GM13976 (cell line): ENCODE data around the gene GHR.

Experiments
- DNase-seq: peaks from one replicate; pipeline ENCODE4 v3.0.0; 2012; ENCODE audit warnings: low spot score
- in situ Hi-C: fragments of 300-500 bp; cut with MboI; formaldehyde crosslinking; loops from one replicate; pipeline ENCODE4 v1.12.0; 2022; ENCODE audit warnings: low sequenced_read_pairs, mixed read lengths, inconsistent platforms; ENCODE audit not compliant: unreplicated experiment
- TF ChIP-seq, protein P1 (sequence below): IDR thresholded peaks from 2 replicates; pipeline ENCODE4 v1.5.1; 2012; ENCODE audit warnings: borderline replicate concordance, mild to moderate bottlenecking; ENCODE audit not compliant: insufficient read depth; ENCODE audit errors: extremely low read depth, missing control alignments, control extremely low read depth

Gene GHR

DNA sequence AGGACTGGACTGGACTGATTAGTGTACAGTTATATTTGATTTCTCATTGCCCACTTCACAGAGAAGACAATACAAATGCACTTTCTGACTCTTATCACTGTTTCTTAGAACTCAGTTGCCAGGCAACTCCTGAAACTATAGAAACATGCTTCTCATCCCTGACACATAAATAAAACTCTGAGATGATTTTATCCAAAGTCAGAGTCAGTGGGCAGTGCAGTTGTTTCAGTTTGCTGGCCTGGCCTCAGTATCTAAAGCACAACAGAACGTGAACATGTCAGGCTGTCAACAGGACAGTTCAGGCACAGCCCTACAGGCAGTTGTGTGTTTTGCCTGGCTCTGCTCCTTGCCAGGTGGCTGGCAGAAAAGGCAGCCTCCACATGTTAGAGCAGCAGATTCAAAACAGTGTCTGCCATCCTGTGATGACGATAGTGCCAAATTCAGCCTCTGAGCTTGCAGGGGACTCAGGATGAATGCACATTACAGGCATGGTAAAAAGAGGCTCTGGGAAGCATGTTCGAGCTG is 268.2 kb downstream of the GHR start:
- in situ Hi-C loops, result no loop called here
- TF ChIP-seq, protein P1, sequence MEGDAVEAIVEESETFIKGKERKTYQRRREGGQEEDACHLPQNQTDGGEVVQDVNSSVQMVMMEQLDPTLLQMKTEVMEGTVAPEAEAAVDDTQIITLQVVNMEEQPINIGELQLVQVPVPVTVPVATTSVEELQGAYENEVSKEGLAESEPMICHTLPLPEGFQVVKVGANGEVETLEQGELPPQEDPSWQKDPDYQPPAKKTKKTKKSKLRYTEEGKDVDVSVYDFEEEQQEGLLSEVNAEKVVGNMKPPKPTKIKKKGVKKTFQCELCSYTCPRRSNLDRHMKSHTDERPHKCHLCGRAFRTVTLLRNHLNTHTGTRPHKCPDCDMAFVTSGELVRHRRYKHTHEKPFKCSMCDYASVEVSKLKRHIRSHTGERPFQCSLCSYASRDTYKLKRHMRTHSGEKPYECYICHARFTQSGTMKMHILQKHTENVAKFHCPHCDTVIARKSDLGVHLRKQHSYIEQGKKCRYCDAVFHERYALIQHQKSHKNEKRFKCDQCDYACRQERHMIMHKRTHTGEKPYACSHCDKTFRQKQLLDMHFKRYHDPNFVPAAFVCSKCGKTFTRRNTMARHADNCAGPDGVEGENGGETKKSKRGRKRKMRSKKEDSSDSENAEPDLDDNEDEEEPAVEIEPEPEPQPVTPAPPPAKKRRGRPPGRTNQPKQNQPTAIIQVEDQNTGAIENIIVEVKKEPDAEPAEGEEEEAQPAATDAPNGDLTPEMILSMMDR, result no peak
- no peak for DNase-seq

DNA sequence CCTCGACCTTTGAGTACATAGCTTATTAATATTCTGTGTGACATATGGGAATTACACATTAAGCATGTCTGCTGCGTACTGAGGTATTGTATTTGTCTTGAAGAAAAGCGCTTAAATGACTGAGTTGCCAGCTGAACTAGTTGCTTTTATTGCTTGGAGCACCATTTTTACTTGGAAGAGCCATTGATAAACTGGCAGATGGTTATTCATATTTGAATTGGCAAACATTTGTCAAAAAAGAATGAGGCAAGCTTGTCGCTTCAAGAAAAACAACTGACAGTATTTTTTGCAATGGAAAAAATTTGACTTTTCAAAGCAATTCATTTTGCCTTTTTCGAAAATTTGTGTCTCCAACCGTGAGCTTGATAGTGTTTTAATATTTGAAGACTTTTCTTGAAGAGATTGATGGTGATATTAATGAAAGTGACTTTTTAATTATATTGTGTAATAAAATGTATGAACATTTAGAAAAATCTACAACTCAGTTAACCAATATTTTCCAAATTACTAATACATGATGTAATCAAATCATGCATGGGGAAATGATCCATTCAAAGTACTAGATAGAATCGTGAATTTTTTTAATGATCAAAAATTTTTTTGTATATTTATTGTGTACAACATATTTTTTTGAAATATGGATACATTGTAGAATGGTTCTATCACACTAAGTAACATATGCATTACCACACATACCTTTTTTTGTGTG is 278.3 kb downstream of the GHR start:
- DNase-seq, result no peak
- TF ChIP-seq, protein P1, result no peak
- in situ Hi-C loops, result no loop called here

- TF ChIP-seq, protein P1, result no peak
- DNase-seq, result no peak
- in situ Hi-C loops, result no loop called here
These were observed 280.0 kb downstream of the GHR start for GRCh38 chr5:42703238-42703637.

GRCh38 chr5:42715785-42716184 is 292.5 kb downstream of the GHR start:
- in situ Hi-C loops, result no loop called here

DNA sequence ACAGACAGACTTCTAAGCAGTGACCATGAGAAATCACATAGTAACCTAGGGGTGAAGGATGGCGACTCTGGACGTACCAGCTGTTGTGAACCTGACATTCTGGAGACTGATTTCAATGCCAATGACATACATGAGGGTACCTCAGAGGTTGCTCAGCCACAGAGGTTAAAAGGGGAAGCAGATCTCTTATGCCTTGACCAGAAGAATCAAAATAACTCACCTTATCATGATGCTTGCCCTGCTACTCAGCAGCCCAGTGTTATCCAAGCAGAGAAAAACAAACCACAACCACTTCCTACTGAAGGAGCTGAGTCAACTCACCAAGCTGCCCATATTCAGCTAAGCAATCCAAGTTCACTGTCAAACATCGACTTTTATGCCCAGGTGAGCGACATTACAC is 295.4 kb downstream of the GHR start:
- DNase-seq, result no peak
- TF ChIP-seq, protein P1, result no peak
- in situ Hi-C loops, result no loop called here

More at GRCh38 chr5:42715785-42716184, 292.5 kb downstream of the GHR start:
- DNase-seq, result no peak
- TF ChIP-seq, protein P1, result no peak

DNA sequence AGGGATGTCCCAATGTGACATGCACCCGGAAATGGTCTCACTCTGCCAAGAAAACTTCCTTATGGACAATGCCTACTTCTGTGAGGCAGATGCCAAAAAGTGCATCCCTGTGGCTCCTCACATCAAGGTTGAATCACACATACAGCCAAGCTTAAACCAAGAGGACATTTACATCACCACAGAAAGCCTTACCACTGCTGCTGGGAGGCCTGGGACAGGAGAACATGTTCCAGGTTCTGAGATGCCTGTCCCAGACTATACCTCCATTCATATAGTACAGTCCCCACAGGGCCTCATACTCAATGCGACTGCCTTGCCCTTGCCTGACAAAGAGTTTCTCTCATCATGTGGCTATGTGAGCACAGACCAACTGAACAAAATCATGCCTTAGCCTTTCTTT is 295.8 kb downstream of the GHR start:
- in situ Hi-C loops, result no loop called here
- no peak for DNase-seq
- TF ChIP-seq, protein P1, result no peak
